Stimulated activated CD8-positive, alpha-beta memory T cell treated with anti-CD3 and anti-CD28 coated beads, Interleukin-7, amount 100 ng/mL, for 48 hours (primary cell): Measurements from ENCODE around the gene SPEM3.
"Not testable (repeated sequence)": the region's sequence is repeated elsewhere in the genome, so short reads cannot be mapped to it uniquely, and the experiment has no call there.

Experiments used
- DNase-seq, 2 donors: peaks; one replicate each; pipeline ENCODE4 v3.0.0-alpha.2; 2020; ENCODE audit warnings: low read depth in 1 of 2; ENCODE audit errors: extremely low read depth in 1 of 2

The SPEM3 gene

DNA sequence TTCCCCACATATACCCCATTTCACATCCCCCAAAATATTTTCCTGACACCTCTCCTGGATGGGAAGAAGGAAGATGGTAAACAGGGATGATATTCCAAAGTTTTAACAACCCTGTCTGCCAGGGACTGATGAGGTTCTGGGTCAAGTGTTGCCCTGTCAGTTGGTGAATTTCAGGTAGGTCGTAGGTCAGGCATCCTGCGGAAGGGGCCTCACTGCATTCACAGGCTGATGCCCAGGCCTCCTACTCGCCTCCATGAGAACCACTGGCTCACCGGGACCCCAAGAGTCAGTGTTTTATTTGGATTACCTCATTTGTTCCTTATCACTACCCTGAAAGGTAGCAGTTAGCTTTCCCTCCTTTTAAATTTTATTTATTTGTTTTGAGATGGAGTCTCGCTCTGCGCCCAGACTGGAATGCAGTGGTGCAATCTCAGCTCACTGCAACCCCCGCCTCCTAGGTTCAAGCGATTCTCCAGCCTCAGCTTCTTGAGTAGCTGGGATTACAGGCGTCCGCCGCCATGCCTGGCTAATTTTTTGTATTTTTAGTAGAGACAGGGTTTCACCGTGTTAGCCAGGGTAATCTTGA, 40.2 kb downstream of the SPEM3 start:
- DNase-seq, result no peak

DNA sequence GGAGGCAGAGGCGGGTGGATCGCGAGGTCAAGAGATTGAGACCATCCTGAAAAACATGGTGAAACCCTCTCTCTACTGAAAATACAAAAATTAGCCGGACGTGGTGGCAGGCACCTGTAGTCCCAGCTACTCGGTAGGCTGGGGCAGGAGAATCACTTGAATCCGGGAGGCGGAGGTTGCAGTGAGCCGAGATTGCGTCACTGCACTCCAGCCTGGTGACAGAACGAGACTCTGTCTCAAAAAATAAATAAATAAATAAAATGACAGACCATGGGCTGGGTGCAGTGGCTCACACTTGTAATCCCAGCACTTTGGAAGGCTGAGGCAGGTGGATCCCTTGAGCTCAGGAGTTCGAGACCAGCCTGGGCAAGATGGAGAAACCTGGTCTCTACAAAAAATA, 41.2 kb downstream of the SPEM3 start:
- DNase-seq, result not testable (repeated sequence)

DNA sequence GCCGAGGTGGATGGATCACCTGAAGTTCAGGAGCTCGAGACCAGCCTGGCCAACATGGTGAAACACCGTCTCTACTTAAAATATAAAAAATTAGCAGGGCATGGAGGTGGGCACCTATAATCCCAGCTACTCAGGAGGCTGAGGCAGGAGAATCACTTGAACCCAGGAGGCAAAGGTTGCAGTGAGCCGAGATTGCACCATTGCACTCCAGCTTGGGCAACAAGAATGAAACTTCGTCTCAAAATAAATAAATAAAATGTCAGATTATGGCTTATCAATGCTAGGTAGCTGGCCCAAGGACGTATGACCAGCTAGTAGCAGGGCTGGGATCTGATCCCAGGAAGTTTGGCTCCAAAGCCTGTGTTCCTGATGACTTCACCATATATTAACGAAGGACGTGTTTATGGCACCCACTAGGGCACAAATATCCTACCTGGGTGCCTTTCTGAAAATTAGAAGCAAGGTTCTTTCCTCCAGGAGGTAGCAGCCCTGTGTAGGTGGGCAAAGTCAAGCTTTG, 41.9 kb downstream of the SPEM3 start:
- DNase-seq, result not testable (repeated sequence)

DNA sequence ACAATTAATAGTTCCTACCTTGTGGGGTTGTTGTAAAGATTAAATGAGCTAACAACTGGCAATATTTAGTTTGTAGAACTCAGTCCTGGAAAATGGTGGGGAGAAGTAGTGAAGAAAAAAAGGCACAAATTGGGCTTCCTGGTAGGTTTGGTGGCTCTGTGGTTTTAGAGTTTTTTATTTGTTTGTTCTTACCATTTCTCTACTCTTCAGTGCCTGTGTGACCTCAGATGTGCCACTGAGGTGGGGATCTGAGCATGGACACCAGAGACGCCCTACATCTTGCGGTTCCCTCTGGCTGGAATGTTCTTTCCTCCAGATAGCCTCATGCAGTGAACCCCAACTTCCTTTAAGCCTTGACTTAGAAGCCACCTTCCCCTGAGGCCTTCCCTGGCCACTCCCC, 43.1 kb downstream of the SPEM3 start:
- DNase-seq, result no peak

DNA sequence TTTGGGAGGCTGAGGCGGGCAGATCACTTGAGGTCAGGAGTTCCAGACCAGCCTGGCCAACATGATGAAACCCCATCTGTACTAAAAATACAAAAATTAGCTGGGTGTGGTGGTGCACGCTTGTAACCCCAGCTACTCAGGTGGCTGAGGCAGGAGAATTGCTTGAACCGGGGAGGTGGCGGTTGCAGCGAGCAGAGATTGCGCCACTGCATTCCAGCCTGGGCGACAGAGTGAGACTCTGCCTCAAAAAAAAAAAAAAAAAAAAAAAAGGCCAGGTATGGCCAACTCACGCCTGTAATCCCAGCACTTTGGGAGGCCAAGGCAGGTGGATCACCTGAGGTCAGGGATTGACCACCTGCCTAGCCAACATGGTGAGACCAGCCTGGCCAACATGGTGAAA, 46.1 kb downstream of the SPEM3 start:
- DNase-seq, result not testable (repeated sequence)

DNA sequence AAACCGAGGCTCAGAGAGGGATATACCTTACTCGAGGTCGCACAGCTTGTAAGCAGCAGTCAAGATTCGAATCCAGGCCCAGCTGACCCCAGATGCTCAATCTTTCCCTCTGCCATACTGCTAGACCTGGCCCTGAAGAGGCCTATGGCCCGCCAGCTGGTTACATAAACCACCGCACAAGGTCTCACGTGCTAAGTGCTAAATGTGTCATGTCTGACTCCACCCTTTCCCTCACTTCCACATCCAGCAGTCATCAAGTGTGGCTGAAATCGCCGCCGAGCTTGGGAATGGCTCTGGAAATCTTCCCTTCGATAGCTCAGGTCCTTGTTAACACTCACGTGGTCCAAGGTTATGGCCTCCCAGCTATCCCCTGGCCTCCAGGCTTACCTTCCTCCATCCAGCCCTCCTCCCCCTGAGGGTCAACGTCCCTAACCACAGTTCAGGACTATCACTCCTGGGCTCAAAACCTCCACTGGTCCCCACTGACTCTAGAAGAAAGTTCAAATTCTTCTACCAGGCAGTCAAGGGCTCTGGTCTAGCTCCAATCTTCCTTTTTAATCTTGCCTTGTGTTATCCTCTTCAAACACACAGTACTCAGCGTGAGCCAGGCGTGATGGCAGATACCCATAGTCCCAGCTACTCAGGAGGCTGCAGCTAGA, 47.2 kb downstream of the SPEM3 start:
- no peak for DNase-seq

DNA sequence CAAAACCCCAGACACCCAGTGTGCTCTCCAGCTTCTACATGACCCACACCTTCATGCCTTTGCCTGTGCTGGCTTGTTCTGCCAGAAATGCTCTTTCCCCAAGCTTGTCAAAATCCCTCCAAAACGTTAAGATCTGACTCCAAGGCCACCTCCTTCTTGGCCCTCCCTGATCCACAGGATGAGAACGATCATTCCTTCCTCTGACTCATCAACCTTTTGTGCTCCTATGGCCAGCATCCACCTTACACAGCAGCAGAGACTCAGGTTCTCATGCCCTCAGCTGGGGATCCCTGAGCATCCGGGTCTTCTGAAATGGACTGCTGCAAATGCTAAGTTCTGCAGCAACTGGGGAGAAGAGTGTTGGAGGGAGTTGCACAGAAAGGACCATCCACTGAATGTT, 47.8 kb downstream of the SPEM3 start:
- DNase-seq, result no peak

DNA sequence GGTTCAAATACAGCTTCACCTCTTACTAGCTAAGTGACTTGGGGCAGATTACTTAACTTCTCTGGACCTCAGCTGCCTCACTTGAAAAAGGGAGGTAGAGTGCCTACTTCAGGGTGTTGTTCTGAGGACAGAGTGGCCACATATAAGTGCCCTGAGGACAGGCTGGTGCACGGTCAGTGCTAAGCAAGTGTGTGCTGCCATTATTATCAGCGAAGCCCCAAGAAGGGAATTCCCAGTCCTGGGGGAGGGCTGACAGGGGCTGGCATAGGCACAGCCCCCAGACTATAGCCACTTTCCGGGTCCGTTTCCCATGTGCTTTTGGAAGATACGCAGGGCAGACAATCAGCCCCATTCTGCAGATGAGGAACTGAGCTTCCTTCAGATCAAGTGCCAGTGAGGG, 48.3 kb downstream of the SPEM3 start:
- DNase-seq, result no peak

DNA sequence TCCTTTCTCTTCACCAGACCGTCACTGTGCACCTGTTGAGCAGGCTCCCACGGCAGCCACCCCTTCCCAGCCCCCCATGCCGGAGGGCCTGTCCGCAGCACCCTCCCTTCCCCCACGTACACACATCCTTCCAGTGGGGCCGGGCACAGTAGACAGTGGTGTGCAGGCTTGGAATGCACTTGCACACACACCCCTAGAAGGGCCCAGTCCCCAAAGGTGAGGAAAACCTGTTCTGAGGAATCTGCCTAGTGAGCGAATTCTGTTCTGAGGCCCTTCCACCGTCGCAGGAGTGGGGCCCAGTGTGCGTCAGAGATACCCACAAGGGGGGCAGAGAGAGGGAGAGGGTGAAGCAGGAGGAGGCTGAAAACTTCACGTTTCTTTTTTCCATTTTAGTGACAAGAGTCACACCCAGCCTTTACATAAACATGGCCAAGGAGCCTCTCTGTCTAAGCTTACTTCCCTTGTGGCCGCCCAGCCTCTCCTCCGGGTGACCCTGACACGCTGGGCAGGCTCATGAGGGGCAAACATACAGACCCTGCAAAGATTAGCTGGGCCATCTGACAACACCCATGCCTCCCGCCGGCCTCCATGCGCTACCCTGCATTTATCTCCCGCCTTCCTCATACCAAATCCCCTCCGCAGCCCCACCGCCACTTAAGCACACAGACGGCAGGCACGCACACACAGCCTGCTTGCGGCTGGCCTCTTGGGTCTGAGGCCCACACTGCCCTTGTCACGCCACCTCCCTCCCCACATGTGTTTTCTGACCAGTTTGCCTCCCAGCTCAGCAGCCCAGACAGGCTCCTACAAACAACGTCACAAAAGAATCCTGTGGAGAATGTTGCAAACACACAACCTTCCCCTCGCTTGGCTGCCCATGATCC, 49.0 kb downstream of the SPEM3 start:
- DNase-seq, result no peak

DNA sequence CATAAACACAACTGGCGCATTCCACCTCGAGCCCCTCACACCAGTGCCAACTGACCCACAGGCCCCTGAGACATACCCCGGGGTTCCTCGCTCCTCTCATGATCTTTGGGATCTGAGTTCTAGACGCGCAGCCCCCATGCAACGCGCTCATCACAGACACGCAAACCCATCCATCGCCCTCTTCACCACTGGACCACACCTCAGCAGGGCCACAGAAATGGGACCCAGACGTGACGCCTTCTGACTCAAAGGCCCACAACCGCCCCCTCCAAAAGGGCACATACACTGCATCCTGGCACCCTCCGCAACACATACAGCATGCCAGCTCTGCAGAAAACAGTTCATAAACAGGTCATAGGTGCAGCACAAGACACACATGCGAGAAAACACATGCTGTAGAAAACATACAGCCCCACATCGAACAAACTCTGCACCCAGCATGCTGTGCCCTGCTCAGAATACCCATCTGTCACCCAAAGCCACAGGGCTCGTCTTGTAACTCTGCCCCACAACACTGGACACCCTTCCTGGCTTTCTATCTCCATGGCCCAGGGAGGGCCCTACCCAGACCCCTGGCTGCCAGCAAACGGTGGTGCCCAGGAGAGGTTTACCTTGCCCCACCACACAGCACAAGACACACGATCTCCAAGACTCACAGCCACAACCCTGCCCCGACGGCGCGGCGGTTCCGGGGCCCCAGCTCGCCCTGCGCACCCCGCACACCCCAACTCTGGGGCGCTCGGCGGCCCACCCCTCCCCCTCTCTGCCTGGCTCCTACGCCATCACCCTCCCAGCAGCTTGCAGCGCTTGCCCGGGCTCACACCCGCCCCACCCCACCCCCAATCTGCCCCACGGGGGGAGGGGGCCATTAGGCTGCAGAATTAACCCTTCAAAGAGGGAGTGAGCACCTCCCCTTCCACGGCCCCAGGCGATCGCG, 49.9 kb downstream of the SPEM3 start:
- peak in 1 of 2 donors; percentile 42 for DNase-seq

DNA sequence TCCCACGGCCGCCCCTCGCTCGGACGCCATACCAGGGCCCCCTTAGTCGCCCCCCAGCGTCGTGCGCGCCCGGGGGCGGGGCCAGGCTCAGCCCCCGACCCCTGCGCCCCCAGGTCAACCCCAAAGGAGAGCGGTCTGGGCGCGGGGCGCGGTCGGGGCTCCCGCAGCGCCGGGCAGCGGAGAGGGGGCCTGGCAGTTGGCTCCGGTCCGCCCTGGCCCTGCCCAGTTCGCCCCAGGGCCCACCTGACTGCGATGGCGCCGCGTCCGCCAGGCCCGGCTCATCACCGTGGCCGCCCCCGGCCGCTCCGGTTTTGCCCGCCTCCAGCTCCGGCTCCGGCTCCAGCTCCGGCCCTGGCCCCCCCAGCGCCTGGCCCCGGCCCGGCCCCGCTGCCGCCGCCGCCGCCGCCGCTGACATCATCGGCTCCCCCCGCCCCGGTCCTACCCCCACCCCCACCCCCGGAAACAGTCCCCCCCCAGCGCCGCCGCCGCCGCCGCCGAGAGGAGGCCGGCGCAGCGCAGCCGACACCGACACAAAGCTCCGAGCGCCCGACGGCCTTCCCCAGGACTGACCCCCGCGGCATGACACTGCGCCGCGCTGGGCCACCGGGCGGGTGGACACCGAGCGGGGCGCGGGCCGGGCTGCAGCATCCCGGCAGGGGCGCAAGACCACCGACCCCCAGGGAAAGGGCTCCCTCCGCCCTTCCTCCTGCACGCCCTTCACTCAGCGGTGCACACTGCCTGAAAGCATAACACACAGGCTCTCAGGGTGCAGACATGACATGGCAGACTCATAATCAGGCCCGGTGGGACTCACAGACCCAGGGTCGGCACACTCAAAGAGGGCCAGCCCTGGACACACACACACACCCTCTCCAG, 50.8 kb downstream of the SPEM3 start, which contains the start of gene ZBTB4:
Gene ZBTB4, minus strand, starts transcription at position 419 of the 876 bp plus-strand sequence. CDS start 12,830 bp downstream, outside the sequence.
- no peak for DNase-seq

DNA sequence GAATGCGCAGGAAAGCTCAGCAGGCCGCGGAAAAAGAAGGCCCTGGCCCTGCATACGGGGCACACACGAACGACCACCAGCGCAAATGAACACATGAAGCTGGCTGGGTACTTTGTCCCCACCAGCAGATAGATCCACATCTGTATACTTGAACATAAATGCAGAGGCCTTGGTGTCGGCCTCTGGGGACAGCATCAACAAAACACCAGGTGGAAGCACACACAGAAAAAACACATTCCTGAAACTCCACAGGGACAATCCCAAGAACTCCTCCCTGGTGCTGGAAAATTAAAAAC, 51.4 kb downstream of the SPEM3 start:
- DNase-seq, result no peak

DNA sequence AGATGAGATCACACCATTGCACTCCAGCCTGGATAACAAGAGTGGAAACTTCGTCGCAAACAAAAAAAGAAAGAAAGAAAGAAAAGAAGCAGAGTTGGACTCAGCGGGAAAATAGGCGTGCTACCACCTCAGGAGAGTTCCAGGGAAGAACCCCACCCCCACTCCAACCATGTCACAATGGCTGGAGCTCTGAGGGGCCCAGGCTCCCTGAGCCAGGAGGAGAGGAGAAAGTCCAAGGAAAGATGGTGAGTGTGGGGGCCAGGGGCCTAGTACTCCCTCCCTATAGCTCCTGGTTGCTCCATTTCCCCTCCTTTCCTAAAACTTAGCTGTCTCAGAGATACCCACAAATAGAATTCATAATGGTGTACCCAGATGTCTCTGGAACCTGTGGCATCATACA, 52.6 kb downstream of the SPEM3 start, which contains the start of gene SLC35G6:
Gene SLC35G6, plus strand, starts transcription at position 172 of the 400 bp plus-strand sequence. Its CDS starts 71 bp downstream, at position 243.
- not testable (repeated sequence) for DNase-seq

DNA sequence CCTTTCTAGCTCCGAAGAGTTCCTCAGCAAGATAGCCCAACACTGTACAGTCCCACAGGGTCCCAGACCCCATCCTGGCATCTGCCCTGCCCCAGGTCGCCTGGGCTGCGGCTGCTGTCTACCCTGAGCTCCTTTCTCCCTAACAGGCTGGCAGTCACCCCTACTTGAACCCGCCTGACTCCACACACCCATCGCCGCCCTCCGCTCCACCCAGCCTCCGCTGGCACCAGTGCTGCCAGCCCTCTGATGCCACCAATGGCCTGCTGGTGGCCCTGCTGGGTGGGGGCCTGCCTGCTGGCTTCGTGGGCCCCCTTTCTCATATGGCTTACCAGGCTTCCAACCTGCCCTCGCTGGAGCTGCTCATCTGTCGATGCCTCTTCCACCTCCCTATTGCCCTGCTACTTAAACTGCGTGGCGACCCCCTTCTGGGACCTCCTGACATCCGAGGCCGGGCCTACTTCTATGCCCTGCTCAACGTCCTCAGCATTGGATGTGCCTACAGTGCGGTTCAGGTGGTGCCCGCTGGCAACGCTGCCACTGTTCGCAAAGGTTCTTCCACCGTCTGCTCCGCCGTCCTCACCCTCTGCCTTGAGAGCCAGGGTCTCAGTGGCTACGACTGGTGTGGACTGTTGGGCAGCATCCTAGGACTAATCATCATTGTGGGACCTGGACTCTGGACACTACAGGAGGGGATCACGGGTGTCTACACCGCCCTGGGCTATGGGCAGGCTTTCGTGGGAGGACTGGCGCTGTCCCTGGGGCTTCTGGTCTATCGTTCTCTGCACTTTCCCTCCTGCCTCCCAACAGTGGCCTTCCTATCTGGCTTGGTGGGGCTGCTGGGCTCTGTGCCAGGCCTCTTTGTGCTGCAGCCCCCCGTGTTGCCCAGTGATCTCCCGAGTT, 53.4 kb downstream of the SPEM3 start:
- DNase-seq, result not testable (repeated sequence)
